Measurements from ENCODE around the gene STK25. TPM values are rescaled to one million over a fixed set of nuclear protein-coding genes. Genes with fewer than 3 reads are reported as not detected.
"Not testable (repeated sequence)": the region's sequence is repeated elsewhere in the genome, so short reads cannot be mapped to it uniquely, and the experiment has no call there.

The STK25 gene
- total RNA-seq, 1 donor: 171 TPM

- DNase-seq (ENCODE audit: low read depth in 2 of 3, low spot score in 2 of 3): no peak
Observed at GRCh38 chr2:241540401-241540770, 32.0 kb upstream of the STK25 start.

GRCh38 chr2:241539616-241540374 lies 31.4 kb upstream of the STK25 start:
- no peak for DNase-seq (ENCODE audit: low read depth in 2 of 3, low spot score in 2 of 3)

- no peak for DNase-seq (ENCODE audit: low read depth in 2 of 3, low spot score in 2 of 3)
Observed at GRCh38 chr2:241538838-241539615, 30.6 kb upstream of the STK25 start.

- DNase-seq (ENCODE audit: low read depth in 2 of 3, low spot score in 2 of 3): no peak
Observed at GRCh38 chr2:241535871-241536655, 27.7 kb upstream of the STK25 start.

GRCh38 chr2:241534701-241535375 lies 26.5 kb upstream of the STK25 start:
- DNase-seq (ENCODE audit: low read depth in 2 of 3, low spot score in 2 of 3): no peak

- no peak for DNase-seq (ENCODE audit: low read depth in 2 of 3, low spot score in 2 of 3)
Observed at GRCh38 chr2:241534293-241534692, 25.9 kb upstream of the STK25 start.

- DNase-seq (ENCODE audit: low read depth in 2 of 3, low spot score in 2 of 3): no peak
Observed at GRCh38 chr2:241532733-241533601, 24.6 kb upstream of the STK25 start.

- no peak for DNase-seq (ENCODE audit: low read depth in 2 of 3, low spot score in 2 of 3)
Observed at GRCh38 chr2:241532168-241532567, 23.8 kb upstream of the STK25 start.

- no peak for DNase-seq (ENCODE audit: low read depth in 2 of 3, low spot score in 2 of 3)
Observed at GRCh38 chr2:241531161-241531722, 22.9 kb upstream of the STK25 start.

- DNase-seq (ENCODE audit: low read depth in 2 of 3, low spot score in 2 of 3): no peak
Observed at GRCh38 chr2:241530571-241530970, 22.2 kb upstream of the STK25 start.

GRCh38 chr2:241525818-241526780 lies 17.7 kb upstream of the STK25 start:
- not testable (repeated sequence) for DNase-seq (ENCODE audit: low read depth in 2 of 3, low spot score in 2 of 3)

- DNase-seq (ENCODE audit: low read depth in 2 of 3, low spot score in 2 of 3): no peak
Observed at GRCh38 chr2:241522477-241522876, 14.1 kb upstream of the STK25 start.

GRCh38 chr2:241519669-241520068 lies 11.3 kb upstream of the STK25 start:
- DNase-seq (ENCODE audit: low read depth in 2 of 3, low spot score in 2 of 3): no peak

GRCh38 chr2:241517297-241517696 lies 8.9 kb upstream of the STK25 start:
- no peak for DNase-seq (ENCODE audit: low read depth in 2 of 3, low spot score in 2 of 3)

- DNase-seq (ENCODE audit: low read depth in 2 of 3, low spot score in 2 of 3): no peak
Observed at GRCh38 chr2:241516520-241516965, 8.2 kb upstream of the STK25 start.

- DNase-seq (ENCODE audit: low read depth in 2 of 3, low spot score in 2 of 3): no peak
Observed at GRCh38 chr2:241514986-241515737, 6.8 kb upstream of the STK25 start.

GRCh38 chr2:241514553-241514952 lies 6.2 kb upstream of the STK25 start:
- DNase-seq (ENCODE audit: low read depth in 2 of 3, low spot score in 2 of 3): no peak

Measured in hematopoietic multipotent progenitor cell (in vitro differentiated cells).